Hepatocyte (in vitro differentiated cells): Measurements from ENCODE around the gene PRELP. TPM values are rescaled to one million over a fixed set of nuclear protein-coding genes. Genes with fewer than 3 reads are reported as not detected.
"Not testable (repeated sequence)": the region's sequence is repeated elsewhere in the genome, so short reads cannot be mapped to it uniquely, and the experiment has no call there.

Experiments
- DNase-seq: peaks from one replicate; pipeline ENCODE4 v3.0.0-alpha.2; 2016; ENCODE audit warnings: low spot score
- H2AFZ ChIP-seq: fragments of 200-600 bp; sonication (generic); 2 replicates; pipeline ENCODE4 v1.6.0; 2016; ENCODE audit warnings: antibody characterized with exemption, mild to moderate bottlenecking
- H3K27ac ChIP-seq: fragments of 200-600 bp; sonication (generic); 2 replicates; pipeline ENCODE4 v1.5.1; 2016; ENCODE audit warnings: mild to moderate bottlenecking
- H3K27me3 ChIP-seq: fragments of 200-600 bp; sonication (generic); 2 replicates; pipeline ENCODE4 v1.6.1; 2016
- H3K36me3 ChIP-seq: fragments of 200-600 bp; sonication (generic); replicated peaks from 2 replicates; pipeline ENCODE4 v1.5.1; 2016; ENCODE audit warnings: low read depth; ENCODE audit not compliant: insufficient read depth
- H3K4me1 ChIP-seq: fragments of 200-600 bp; sonication (generic); 2 replicates; pipeline ENCODE4 v1.5.1; 2016; ENCODE audit warnings: mild to moderate bottlenecking, moderate library complexity; ENCODE audit not compliant: insufficient read depth
- H3K4me2 ChIP-seq: fragments of 200-600 bp; sonication (generic); 2 replicates; pipeline ENCODE4 v1.6.0; 2016
- H3K4me3 ChIP-seq: fragments of 200-600 bp; sonication (generic); 2 replicates; pipeline ENCODE4 v1.5.1; 2016; ENCODE audit warnings: mild to moderate bottlenecking
- H3K79me2 ChIP-seq: fragments of 200-600 bp; sonication (generic); 2 replicates; pipeline ENCODE4 v1.6.0; 2017; ENCODE audit warnings: mild to moderate bottlenecking
- H3K9me2 ChIP-seq: fragments of 200-600 bp; sonication (generic); replicated peaks from 2 replicates; pipeline ENCODE4 v1.6.0; 2017; ENCODE audit warnings: mild to moderate bottlenecking; ENCODE audit not compliant: insufficient read depth
- H3K9me3 ChIP-seq: fragments of 200-600 bp; sonication (generic); 2 replicates; pipeline ENCODE4 v1.5.1; 2016; ENCODE audit warnings: low read depth, mild to moderate bottlenecking
- H4K20me1 ChIP-seq: fragments of 200-600 bp; sonication (generic); 2 replicates; pipeline ENCODE4 v1.6.0; 2016; ENCODE audit warnings: mild to moderate bottlenecking; ENCODE audit not compliant: insufficient read depth, poor library complexity, severe bottlenecking
- CTCF ChIP-seq: fragments of 200-600 bp; sonication (generic); IDR thresholded peaks from 2 replicates; pipeline ENCODE4 v1.5.1; 2016; ENCODE audit warnings: antibody characterized with exemption, mild to moderate bottlenecking; ENCODE audit not compliant: poor library complexity
- EZH2 ChIP-seq: fragments of 200-600 bp; sonication (generic); IDR thresholded peaks from 2 replicates; pipeline ENCODE4 v1.6.1; 2016; ENCODE audit warnings: antibody characterized with exemption, mild to moderate bottlenecking, borderline replicate concordance
- EZH2phosphoT487 ChIP-seq: fragments of 200-600 bp; sonication (generic); IDR thresholded peaks from one replicate; pipeline ENCODE4 v1.6.1; 2018; ENCODE audit warnings: antibody characterized with exemption, mild to moderate bottlenecking, low read depth, moderate library complexity; ENCODE audit not compliant: unreplicated experiment, severe bottlenecking
- WGBS: methylation state at CpG from one replicate; pipeline ENCODE4 v1.1.6; 2016; ENCODE audit warnings: low lambda C conversion rate; ENCODE audit errors: missing lambda C conversion rate; 5-methylcytosine and 5-hydroxymethylcytosine counted together
- polyA plus RNA-seq: library from polyadenylated mRNA; unstranded; fragments of >200 nt; fragmentation: Nextera tagmentation; extraction: Ambion mirVana; gene quantifications from 2 replicates; pipeline ENCODE4 v1.2.1, GENCODE V29; 2016
- total RNA-seq: library from RNA; depleted of rRNA; stranded (reverse); fragments of >200 nt; gene quantifications from 2 replicates; pipeline ENCODE4 v1.2.3, GENCODE V29; 2014

PRELP gene
- total and polyA plus RNA-seq, 2 experiments from 2014 or later: 0.83 to 10.8 TPM

GRCh38 chr1:203447151-203447550 is 28.5 kb upstream of the PRELP start:
- no peak for DNase-seq
- 91% methylated on average over 2 of the region's 2 CpGs for WGBS
- no peaks in the 10 kb centered on the region for H3K9me3 ChIP-seq
- no peak overlapping the region for H3K4me3 ChIP-seq
- H4K20me1 ChIP-seq: no peaks in the 10 kb centered on the region
- H3K27me3 ChIP-seq: no peaks in the 10 kb centered on the region
- peaks cover 17% of the 10 kb centered on the region for H3K4me1 ChIP-seq
- peak overlapping the region; percentile 45 for H3K27ac ChIP-seq
- H2AFZ ChIP-seq: no peak overlapping the region
- no peaks in the 10 kb centered on the region for H3K36me3 ChIP-seq
- TF ChIP-seq EZH2 (no peak), CTCF (no peak), EZH2phosphoT487 (no peak)
- H3K4me2 ChIP-seq: no peak overlapping the region
- no peaks in the 10 kb centered on the region for H3K9me2 ChIP-seq
- no peaks in the 10 kb centered on the region for H3K79me2 ChIP-seq

GRCh38 chr1:203447598-203447997 is 28.0 kb upstream of the PRELP start:
- not testable (repeated sequence) for H2AFZ ChIP-seq, H4K20me1 ChIP-seq, H3K9me2 ChIP-seq, H3K36me3 ChIP-seq, H3K4me3 ChIP-seq, H3K9me3 ChIP-seq, DNase-seq, H3K4me2 ChIP-seq, H3K27me3 ChIP-seq, H3K79me2 ChIP-seq
- Histone ChIP-seq H3K4me1 (peaks cover 17% of the 10 kb centered on the region), H3K27ac (peak overlapping the region; percentile 45)
- WGBS: 86% methylated on average over 1 of the region's 1 CpG

GRCh38 chr1:203448521-203449061 is 27.0 kb upstream of the PRELP start:
- no peak overlapping the region for H2AFZ ChIP-seq
- 24% methylated on average over 9 of the region's 9 CpGs for WGBS
- DNase-seq: peak; percentile 53

GRCh38 chr1:203450001-203450400 is 25.6 kb upstream of the PRELP start:
- H2AFZ ChIP-seq: peak overlapping the region; percentile 19
- WGBS: 56% methylated on average over 1 of the region's 1 CpG

More at GRCh38 chr1:203448521-203449061, 27.0 kb upstream of the PRELP start:
- no peak for TF ChIP-seq CTCF
- no peak for TF ChIP-seq EZH2phosphoT487
- no peak for TF ChIP-seq EZH2
- no peaks in the 10 kb centered on the region for H3K36me3 ChIP-seq
- no peak overlapping the region for H3K4me3 ChIP-seq
- no peaks in the 10 kb centered on the region for H4K20me1 ChIP-seq
- H3K27ac ChIP-seq: peak overlapping the region; percentile 45
- no peaks in the 10 kb centered on the region for H3K79me2 ChIP-seq
- no peaks in the 10 kb centered on the region for H3K9me2 ChIP-seq
- no peaks in the 10 kb centered on the region for H3K27me3 ChIP-seq
- peak overlapping the region; percentile 40 for H3K4me2 ChIP-seq
- H3K9me3 ChIP-seq: no peaks in the 10 kb centered on the region
- H3K4me1 ChIP-seq: peaks cover 17% of the 10 kb centered on the region

More at GRCh38 chr1:203450001-203450400, 25.6 kb upstream of the PRELP start:
- DNase-seq: no peak
- TF ChIP-seq EZH2phosphoT487 (no peak), CTCF (no peak), EZH2 (no peak)
- Histone ChIP-seq H4K20me1 (no peaks in the 10 kb centered on the region), H3K4me3 (no peak overlapping the region), H3K27me3 (no peaks in the 10 kb centered on the region), H3K36me3 (no peaks in the 10 kb centered on the region), H3K9me3 (no peaks in the 10 kb centered on the region), H3K4me1 (peaks cover 17% of the 10 kb centered on the region), H3K4me2 (no peak overlapping the region), H3K27ac (peak overlapping the region; percentile 45), H3K9me2 (no peaks in the 10 kb centered on the region), H3K79me2 (no peaks in the 10 kb centered on the region)
